CD4-positive, alpha-beta T cell treated with Interleukin-21 for 1 hour (primary cell): ENCODE measurements around the gene PLEKHF1.
"Not testable (repeated sequence)": the region's sequence is repeated elsewhere in the genome, so short reads cannot be mapped to it uniquely, and the experiment has no call there.

ENCODE experiments used
- DNase-seq: peaks from one replicate; pipeline ENCODE4 v3.0.0-alpha.2; 2020

PLEKHF1 gene

GRCh38 chr19:29704562-29705558 is 39.6 kb downstream of the PLEKHF1 start:
- DNase-seq: peak; percentile 34

- DNase-seq: no peak
Observed at GRCh38 chr19:29705706-29706105, 40.4 kb downstream of the PLEKHF1 start.

- no peak for DNase-seq
Observed at GRCh38 chr19:29706635-29707034, 41.4 kb downstream of the PLEKHF1 start.

GRCh38 chr19:29708554-29709439 is 43.5 kb downstream of the PLEKHF1 start:
- no peak for DNase-seq

GRCh38 chr19:29709440-29709798 is 44.2 kb downstream of the PLEKHF1 start:
- DNase-seq: not testable (repeated sequence)

GRCh38 chr19:29711584-29712132 is 46.4 kb downstream of the PLEKHF1 start:
- DNase-seq: no peak

GRCh38 chr19:29712744-29713516 is 47.7 kb downstream of the PLEKHF1 start:
- peak; percentile 25 for DNase-seq

GRCh38 chr19:29714371-29714952 is 49.2 kb downstream of the PLEKHF1 start:
- peak; percentile 75 for DNase-seq

GRCh38 chr19:29714953-29715700 is 49.9 kb downstream of the PLEKHF1 start, which contains the start of gene C19orf12:
Gene C19orf12 (minus strand): TSS chr19:29715261. CDS start chr19:29708413, 6,848 bp downstream.
- DNase-seq: peak; percentile 61

GRCh38 chr19:29715701-29716581 is 50.7 kb downstream of the PLEKHF1 start:
- DNase-seq: no peak

- DNase-seq: no peak
Observed at GRCh38 chr19:29717051-29717450, 51.8 kb downstream of the PLEKHF1 start.

- DNase-seq: peak; percentile 13
Observed at GRCh38 chr19:29724102-29724641, 58.9 kb downstream of the PLEKHF1 start.

GRCh38 chr19:29724746-29725145 is 59.5 kb downstream of the PLEKHF1 start:
- no peak for DNase-seq
